Adrenal gland (tissue), 5 donors: Measurements from ENCODE around the gene TNFRSF12A.

ENCODE experiments used
- POLR2A ChIP-seq, 2 donors: fragments of 450-650 bp; IDR thresholded peaks; one replicate each; pipeline ENCODE4 v1.6.1; 2017; ENCODE audit warnings: antibody characterized with exemption in 2 of 2, mild to moderate bottlenecking in 2 of 2, moderate library complexity in 1 of 2
- TF ChIP-seq, protein P1 (sequence below), 6 experiments: fragments of 450-650 bp in 4 of 6; fragments of 200-600 bp in 2 of 6; sonication (generic) in 1 of 6; IDR thresholded peaks; 1 replicate in 5 of 6; 2 replicates in 1 of 6; pipeline versions ENCODE4 v1.5.1 to v1.8.0; 2016 to 2021; ENCODE audit warnings: antibody characterized with exemption in 6 of 6, mild to moderate bottlenecking in 2 of 6, moderate library complexity in 1 of 6
- donor health status: DM: no; HTN: no; CAD: no.

DNA sequence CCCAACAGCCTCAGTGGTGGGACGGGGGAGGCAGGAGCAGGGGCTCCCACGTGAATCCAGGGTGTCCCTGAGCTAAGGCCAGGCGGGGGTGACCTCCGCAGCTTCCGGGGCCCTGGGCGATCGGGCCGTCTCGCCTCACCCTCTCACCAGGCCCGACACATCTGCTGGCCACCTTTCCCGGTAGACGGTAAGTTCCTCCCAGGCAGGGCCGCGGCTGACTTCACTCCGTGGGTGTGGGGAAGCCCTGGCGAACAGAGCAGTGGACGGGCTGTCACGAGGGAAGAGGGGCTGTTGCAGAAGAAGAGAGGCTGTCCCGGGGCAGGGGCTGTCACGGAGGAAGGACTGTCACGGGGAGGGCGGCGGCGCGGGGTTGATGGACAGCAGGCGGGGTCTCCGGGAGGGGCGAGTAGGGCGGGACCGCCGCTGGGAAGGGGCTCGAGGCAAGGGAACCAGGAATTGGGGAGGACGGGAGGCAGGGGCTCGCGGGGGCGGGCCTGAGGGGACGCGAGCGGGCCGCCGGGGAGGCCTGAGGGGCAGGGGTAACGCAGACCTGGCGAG, 40.4 kb upstream of the TNFRSF12A start:
- TF ChIP-seq, protein P1, sequence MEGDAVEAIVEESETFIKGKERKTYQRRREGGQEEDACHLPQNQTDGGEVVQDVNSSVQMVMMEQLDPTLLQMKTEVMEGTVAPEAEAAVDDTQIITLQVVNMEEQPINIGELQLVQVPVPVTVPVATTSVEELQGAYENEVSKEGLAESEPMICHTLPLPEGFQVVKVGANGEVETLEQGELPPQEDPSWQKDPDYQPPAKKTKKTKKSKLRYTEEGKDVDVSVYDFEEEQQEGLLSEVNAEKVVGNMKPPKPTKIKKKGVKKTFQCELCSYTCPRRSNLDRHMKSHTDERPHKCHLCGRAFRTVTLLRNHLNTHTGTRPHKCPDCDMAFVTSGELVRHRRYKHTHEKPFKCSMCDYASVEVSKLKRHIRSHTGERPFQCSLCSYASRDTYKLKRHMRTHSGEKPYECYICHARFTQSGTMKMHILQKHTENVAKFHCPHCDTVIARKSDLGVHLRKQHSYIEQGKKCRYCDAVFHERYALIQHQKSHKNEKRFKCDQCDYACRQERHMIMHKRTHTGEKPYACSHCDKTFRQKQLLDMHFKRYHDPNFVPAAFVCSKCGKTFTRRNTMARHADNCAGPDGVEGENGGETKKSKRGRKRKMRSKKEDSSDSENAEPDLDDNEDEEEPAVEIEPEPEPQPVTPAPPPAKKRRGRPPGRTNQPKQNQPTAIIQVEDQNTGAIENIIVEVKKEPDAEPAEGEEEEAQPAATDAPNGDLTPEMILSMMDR (IDR thresholded peaks at IDR 0.05) = no peak
- no peak for TF ChIP-seq POLR2A (IDR thresholded peaks at IDR 0.05)
